ENCODE data around the gene TRMT11. TPM values are rescaled to one million over a fixed set of nuclear protein-coding genes. Genes with fewer than 3 reads are reported as not detected.

TRMT11 gene
- total RNA-seq, 1 donor, result 26.8 TPM

GRCh38 chr6:125952764-125953501 lies 33.4 kb upstream of the TRMT11 start:
- Histone ChIP-seq H3K4me1 (ENCODE audit: insufficient read depth, low read length) (peaks cover 34% of the 10 kb centered on the region), H4K20me1 (ENCODE audit: insufficient read depth, low read length) (no peaks in the 10 kb centered on the region), H3K36me3 (ENCODE audit: insufficient read depth, low read length) (no peaks in the 10 kb centered on the region), H3K9me3 (ENCODE audit: low read depth, low read length) (no peaks in the 10 kb centered on the region), H3K27me3 (ENCODE audit: insufficient read depth, low read length) (peaks cover 4% of the 10 kb centered on the region), H3K4me3 (ENCODE audit: insufficient read depth, low read length) (no peak overlapping the region), H3K79me2 (ENCODE audit: insufficient read depth, low read length) (peaks cover 13% of the 10 kb centered on the region), H2AFZ (ENCODE audit: low read length) (no peak overlapping the region), H3K27ac (ENCODE audit: low read depth, low read length) (no peak overlapping the region), H3K4me2 (ENCODE audit: insufficient read depth, low read length) (no peak overlapping the region)
- peak; percentile 73 for DNase-seq (ENCODE audit: insufficient read length, low spot score, missing footprints)
- TF ChIP-seq, protein P1, sequence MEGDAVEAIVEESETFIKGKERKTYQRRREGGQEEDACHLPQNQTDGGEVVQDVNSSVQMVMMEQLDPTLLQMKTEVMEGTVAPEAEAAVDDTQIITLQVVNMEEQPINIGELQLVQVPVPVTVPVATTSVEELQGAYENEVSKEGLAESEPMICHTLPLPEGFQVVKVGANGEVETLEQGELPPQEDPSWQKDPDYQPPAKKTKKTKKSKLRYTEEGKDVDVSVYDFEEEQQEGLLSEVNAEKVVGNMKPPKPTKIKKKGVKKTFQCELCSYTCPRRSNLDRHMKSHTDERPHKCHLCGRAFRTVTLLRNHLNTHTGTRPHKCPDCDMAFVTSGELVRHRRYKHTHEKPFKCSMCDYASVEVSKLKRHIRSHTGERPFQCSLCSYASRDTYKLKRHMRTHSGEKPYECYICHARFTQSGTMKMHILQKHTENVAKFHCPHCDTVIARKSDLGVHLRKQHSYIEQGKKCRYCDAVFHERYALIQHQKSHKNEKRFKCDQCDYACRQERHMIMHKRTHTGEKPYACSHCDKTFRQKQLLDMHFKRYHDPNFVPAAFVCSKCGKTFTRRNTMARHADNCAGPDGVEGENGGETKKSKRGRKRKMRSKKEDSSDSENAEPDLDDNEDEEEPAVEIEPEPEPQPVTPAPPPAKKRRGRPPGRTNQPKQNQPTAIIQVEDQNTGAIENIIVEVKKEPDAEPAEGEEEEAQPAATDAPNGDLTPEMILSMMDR (IDR thresholded peaks at IDR 0.05; ENCODE audit: extremely low read depth, low read depth, low read length), result peak; percentile 57

- Histone ChIP-seq H3K27me3 (ENCODE audit: insufficient read depth, low read length) (peaks cover 4% of the 10 kb centered on the region), H3K36me3 (ENCODE audit: insufficient read depth, low read length) (no peaks in the 10 kb centered on the region), H2AFZ (ENCODE audit: low read length) (no peak overlapping the region), H3K9me3 (ENCODE audit: low read depth, low read length) (no peaks in the 10 kb centered on the region), H3K4me2 (ENCODE audit: insufficient read depth, low read length) (no peak overlapping the region), H3K27ac (ENCODE audit: low read depth, low read length) (no peak overlapping the region), H4K20me1 (ENCODE audit: insufficient read depth, low read length) (no peaks in the 10 kb centered on the region), H3K4me3 (ENCODE audit: insufficient read depth, low read length) (no peak overlapping the region), H3K79me2 (ENCODE audit: insufficient read depth, low read length) (peaks cover 18% of the 10 kb centered on the region), H3K4me1 (ENCODE audit: insufficient read depth, low read length) (peaks cover 34% of the 10 kb centered on the region)
- TF ChIP-seq, protein P1 (IDR thresholded peaks at IDR 0.05; ENCODE audit: extremely low read depth, low read depth, low read length), result no peak
- DNase-seq (ENCODE audit: insufficient read length, low spot score, missing footprints), result no peak
These were observed 32.9 kb upstream of the TRMT11 start for GRCh38 chr6:125953502-125953875.

GRCh38 chr6:125954735-125955339 lies 31.5 kb upstream of the TRMT11 start:
- TF ChIP-seq, protein P1 (IDR thresholded peaks at IDR 0.05; ENCODE audit: extremely low read depth, low read depth, low read length), result no peak
- H3K27ac ChIP-seq (ENCODE audit: low read depth, low read length), result no peak overlapping the region

GRCh38 chr6:125955973-125956372 lies 30.4 kb upstream of the TRMT11 start:
- TF ChIP-seq, protein P1 (IDR thresholded peaks at IDR 0.05; ENCODE audit: extremely low read depth, low read depth, low read length), result no peak
- H3K9me3 ChIP-seq (ENCODE audit: low read depth, low read length), result no peaks in the 10 kb centered on the region
- no peak for DNase-seq (ENCODE audit: insufficient read length, low spot score, missing footprints)
- no peaks in the 10 kb centered on the region for H3K36me3 ChIP-seq (ENCODE audit: insufficient read depth, low read length)
- peak overlapping the region; percentile 76 for H2AFZ ChIP-seq (ENCODE audit: low read length)
- peak overlapping the region; percentile 90 for H3K27ac ChIP-seq (ENCODE audit: low read depth, low read length)
- H4K20me1 ChIP-seq (ENCODE audit: insufficient read depth, low read length), result peaks cover 3% of the 10 kb centered on the region
- peak overlapping the region; percentile 99 for H3K4me2 ChIP-seq (ENCODE audit: insufficient read depth, low read length)
- H3K27me3 ChIP-seq (ENCODE audit: insufficient read depth, low read length), result peaks cover 4% of the 10 kb centered on the region
- peaks cover 18% of the 10 kb centered on the region for H3K4me1 ChIP-seq (ENCODE audit: insufficient read depth, low read length)
- H3K4me3 ChIP-seq (ENCODE audit: insufficient read depth, low read length), result peak overlapping the region; percentile 98
- peaks cover 37% of the 10 kb centered on the region for H3K79me2 ChIP-seq (ENCODE audit: insufficient read depth, low read length)

More at GRCh38 chr6:125954735-125955339, 31.5 kb upstream of the TRMT11 start:
- no peak for DNase-seq (ENCODE audit: insufficient read length, low spot score, missing footprints)
- no peaks in the 10 kb centered on the region for H4K20me1 ChIP-seq (ENCODE audit: insufficient read depth, low read length)
- H3K36me3 ChIP-seq (ENCODE audit: insufficient read depth, low read length), result no peaks in the 10 kb centered on the region
- no peak overlapping the region for H3K4me2 ChIP-seq (ENCODE audit: insufficient read depth, low read length)
- no peak overlapping the region for H3K4me3 ChIP-seq (ENCODE audit: insufficient read depth, low read length)
- no peaks in the 10 kb centered on the region for H3K9me3 ChIP-seq (ENCODE audit: low read depth, low read length)
- peaks cover 27% of the 10 kb centered on the region for H3K4me1 ChIP-seq (ENCODE audit: insufficient read depth, low read length)
- no peak overlapping the region for H2AFZ ChIP-seq (ENCODE audit: low read length)
- peaks cover 32% of the 10 kb centered on the region for H3K79me2 ChIP-seq (ENCODE audit: insufficient read depth, low read length)
- H3K27me3 ChIP-seq (ENCODE audit: insufficient read depth, low read length), result peaks cover 4% of the 10 kb centered on the region

Data from osteoblast (primary cell).